ENCODE measurements around the gene UBALD1.

The UBALD1 gene

DNA sequence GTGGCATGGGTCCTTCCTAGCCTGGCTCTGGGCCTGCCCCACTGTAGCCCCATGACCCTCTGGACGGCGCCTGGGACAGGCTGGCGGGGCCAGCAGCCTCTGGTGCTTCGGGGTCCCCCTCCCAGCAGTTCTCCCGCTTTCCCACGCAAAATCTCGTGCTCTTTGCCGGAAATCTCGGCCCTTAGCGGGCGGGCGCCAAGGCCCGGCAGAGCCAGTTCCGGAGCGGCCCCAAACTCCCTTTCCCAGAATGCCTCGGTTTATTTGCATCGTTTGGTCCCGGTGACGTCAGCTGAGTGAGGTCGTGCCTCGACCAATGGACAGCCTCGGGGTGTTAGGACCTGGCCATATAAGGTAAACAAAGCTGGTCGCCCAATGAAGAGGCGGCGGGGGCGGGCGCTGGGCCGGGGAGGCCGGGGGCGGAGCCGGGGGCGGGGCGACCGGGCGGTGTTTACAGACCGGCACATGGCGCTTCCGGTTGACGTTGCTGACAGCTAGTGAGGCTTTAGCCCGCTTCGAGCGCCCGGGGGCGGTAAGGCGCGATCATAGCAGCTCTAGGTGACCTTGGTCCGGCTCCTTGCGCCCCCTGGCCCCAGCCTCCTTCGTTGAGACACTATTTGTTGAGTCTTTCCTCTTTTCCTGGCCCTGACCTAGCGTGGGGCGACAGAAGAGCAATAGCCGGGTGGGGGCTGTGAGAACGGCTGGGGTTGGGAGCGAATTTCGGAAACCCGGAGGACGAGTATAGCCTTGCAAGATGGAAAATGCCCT, 1.5 kb upstream of the UBALD1 start:
- H3K4me3 ChIP-seq (replicated peaks; ENCODE audit: low read depth, low read length): peak overlapping the region; percentile 57
- DNase-seq (ENCODE audit: extremely low read depth, low read depth): peak; percentile 100
- TF ChIP-seq, protein P1, sequence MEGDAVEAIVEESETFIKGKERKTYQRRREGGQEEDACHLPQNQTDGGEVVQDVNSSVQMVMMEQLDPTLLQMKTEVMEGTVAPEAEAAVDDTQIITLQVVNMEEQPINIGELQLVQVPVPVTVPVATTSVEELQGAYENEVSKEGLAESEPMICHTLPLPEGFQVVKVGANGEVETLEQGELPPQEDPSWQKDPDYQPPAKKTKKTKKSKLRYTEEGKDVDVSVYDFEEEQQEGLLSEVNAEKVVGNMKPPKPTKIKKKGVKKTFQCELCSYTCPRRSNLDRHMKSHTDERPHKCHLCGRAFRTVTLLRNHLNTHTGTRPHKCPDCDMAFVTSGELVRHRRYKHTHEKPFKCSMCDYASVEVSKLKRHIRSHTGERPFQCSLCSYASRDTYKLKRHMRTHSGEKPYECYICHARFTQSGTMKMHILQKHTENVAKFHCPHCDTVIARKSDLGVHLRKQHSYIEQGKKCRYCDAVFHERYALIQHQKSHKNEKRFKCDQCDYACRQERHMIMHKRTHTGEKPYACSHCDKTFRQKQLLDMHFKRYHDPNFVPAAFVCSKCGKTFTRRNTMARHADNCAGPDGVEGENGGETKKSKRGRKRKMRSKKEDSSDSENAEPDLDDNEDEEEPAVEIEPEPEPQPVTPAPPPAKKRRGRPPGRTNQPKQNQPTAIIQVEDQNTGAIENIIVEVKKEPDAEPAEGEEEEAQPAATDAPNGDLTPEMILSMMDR (IDR thresholded peaks at IDR 0.05; ENCODE audit: low read depth, low read length, missing control alignments): peak; percentile 10

DNA sequence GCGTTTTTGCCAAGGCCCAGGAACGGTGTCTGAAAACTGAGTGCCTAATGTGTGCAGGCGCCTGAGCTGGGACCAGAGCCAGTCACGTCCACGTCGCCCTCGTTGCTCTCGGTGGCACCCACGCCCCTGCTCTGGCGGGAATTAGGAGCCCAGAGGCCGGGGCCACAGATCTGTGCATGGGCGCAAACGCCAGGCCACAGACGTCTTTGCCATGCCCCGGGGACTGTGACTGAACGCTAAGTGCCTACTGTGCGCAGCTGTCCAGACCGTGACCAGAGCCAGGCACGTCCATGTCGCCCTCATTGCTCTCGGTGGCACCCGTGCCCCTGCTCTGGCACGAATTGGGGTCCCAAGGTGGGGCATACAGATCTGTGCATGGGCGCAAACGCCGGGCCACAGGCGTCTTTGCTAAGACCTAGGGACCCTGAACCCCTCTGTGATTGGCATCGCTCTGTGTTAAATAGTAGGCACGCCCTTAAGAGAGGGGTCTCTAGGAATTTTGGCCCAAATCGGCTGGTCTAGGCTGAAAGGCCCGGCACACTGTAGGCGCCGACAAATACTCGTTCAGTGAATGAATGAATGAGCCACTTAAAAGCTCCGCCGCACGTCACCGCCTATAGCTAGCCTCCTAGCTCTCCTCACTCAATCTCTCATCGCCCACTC, 827 bp upstream of the UBALD1 start:
- H3K4me3 ChIP-seq (replicated peaks; ENCODE audit: low read depth, low read length): peak overlapping the region; percentile 71
- no peak for DNase-seq (ENCODE audit: extremely low read depth, low read depth)
- TF ChIP-seq, protein P1 (IDR thresholded peaks at IDR 0.05; ENCODE audit: low read depth, low read length, missing control alignments): no peak

DNA sequence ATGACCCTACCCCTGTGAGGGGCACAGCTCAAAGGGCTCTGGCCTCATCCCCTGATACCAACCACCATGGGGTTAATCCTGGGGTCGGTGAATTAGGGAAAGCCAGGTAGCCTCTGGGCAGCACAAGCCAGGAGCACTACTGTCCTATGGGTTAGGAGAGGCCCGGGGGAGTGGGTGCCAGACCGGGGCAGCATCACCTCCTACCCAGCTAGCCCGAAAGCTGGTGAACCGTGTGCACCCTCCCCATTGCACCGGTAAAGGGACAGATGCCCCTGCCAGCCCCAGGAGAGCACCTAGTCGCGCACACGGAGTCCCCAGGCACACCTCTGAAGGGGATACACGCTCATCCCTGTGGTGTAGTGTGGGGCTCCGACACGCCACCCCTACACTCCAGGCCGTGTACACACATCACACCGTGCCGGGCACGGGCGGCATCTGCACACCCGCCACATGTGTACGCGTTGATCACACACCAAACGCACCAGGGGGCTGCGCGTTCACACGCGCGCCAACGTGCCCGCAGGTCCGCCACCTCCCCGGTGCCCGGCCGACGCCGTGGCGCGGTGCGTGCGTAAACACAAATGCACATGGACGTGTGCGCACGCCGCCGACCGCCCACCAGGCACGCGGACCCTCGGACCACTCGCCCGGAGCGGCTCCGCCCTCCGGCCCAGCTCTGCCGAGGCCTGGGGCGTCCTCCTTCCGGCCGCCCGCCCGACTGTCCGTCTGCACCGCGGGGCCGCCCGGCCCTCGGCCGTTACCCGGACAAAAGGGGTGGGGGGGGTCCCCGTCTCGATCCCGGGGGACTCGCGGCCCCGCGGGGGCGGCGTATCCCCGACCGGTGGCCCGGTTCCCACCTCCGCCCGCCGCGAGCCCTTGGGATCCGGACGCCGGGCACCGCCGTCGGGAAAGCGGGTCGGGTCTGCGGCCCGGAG, 785 bp downstream of the UBALD1 start:
- no peak for DNase-seq (ENCODE audit: extremely low read depth, low read depth)
- TF ChIP-seq, protein P1 (IDR thresholded peaks at IDR 0.05; ENCODE audit: low read depth, low read length, missing control alignments): no peak
- H3K4me3 ChIP-seq (replicated peaks; ENCODE audit: low read depth, low read length): peak overlapping the region; percentile 71

DNA sequence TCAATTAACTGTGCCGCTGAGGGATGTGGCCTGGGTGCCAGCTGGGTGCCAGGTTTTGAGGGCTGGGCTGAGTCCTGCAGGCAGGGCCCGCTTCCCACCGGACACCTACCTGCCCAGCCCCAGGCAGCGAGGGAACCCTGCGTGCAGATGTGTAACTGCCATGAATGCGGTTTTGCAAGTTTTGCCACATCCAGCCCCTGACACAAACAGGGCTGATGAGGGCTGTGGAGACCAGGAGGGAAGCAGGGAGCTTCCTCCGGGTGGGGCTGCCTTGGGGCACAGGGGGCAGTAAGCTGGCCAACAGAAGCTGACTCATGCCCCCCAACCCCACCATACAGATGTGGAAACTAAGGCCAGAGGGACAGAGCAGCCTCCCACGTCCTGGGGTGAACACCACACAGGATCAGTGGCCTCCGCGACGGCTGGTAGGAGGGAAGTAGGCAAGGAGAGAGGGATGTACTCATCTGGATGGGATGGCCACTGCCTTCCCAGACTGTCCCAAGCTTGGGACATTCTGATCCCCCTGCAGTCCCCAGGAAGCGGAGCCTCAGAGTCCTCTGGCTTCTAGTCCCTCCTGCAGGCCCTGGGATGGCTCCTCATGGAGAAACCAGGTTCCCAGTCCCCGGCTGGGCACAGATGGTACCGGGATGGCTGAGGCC, 1.6 kb downstream of the UBALD1 start:
- TF ChIP-seq, protein P1 (IDR thresholded peaks at IDR 0.05; ENCODE audit: low read depth, low read length, missing control alignments): no peak
- H3K4me3 ChIP-seq (replicated peaks; ENCODE audit: low read depth, low read length): peak overlapping the region; percentile 71
- DNase-seq (ENCODE audit: extremely low read depth, low read depth): no peak

DNA sequence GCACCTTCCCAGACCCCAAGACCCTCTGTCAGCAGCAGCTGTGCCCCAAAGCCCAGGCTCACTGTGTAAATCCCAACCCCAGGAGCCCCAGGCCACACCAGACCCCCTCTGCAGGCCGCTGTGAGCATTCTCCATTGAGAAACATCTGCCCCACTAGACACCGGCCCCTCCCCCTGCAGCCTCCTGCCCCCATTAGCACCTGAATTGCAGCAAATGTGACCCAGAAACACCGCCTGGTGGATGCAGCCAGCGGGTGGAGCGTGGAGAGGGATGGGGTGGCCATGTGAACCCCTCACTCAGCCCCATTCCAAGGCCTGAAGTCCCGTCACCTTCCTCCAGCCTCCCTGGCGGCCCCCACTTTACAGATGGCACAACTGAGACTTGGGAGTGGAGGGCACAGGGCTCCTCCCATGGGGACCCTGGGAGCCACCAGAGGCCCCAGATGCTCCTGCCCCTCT, 2.2 kb downstream of the UBALD1 start:
- TF ChIP-seq, protein P1 (IDR thresholded peaks at IDR 0.05; ENCODE audit: low read depth, low read length, missing control alignments): peak; percentile 17
- DNase-seq (ENCODE audit: extremely low read depth, low read depth): no peak
- H3K4me3 ChIP-seq (replicated peaks; ENCODE audit: low read depth, low read length): peak overlapping the region; percentile 71
